ENCODE measurements around the gene PARP3.

Gene PARP3

GRCh38 chr3:51978143-51978502 lies 36.0 kb downstream of the PARP3 start:
- H3K27me3 ChIP-seq (ENCODE audit: control insufficient read depth in 1 of 2, insufficient read depth in 2 of 2, low read length in 2 of 2) = no peaks in the 10 kb centered on the region
- H3K9me3 ChIP-seq (ENCODE audit: control insufficient read depth in 2 of 2, low read length in 2 of 2) = no peaks in the 10 kb centered on the region
- peaks cover 44% of the 10 kb centered on the region for H3K4me1 ChIP-seq (ENCODE audit: control insufficient read depth, insufficient read depth, low read length)
- H3K36me3 ChIP-seq (ENCODE audit: control insufficient read depth in 2 of 2, insufficient read depth in 2 of 2, low read length in 2 of 2) = no peaks in the 10 kb centered on the region
- H3K4me3 ChIP-seq (ENCODE audit: low read length in 2 of 2) = no peak overlapping the region
- no peak overlapping the region for H3K27ac ChIP-seq (ENCODE audit: low read length)
- no peak overlapping the region for H3K9ac ChIP-seq (ENCODE audit: low read length in 2 of 2)

- Histone ChIP-seq H3K9me3 (ENCODE audit: control insufficient read depth in 2 of 2, low read length in 2 of 2) (no peaks in the 10 kb centered on the region), H3K9ac (ENCODE audit: low read length in 2 of 2) (no peak overlapping the region), H3K36me3 (ENCODE audit: control insufficient read depth in 2 of 2, insufficient read depth in 2 of 2, low read length in 2 of 2) (no peaks in the 10 kb centered on the region), H3K27ac (ENCODE audit: low read length) (no peak overlapping the region), H3K27me3 (ENCODE audit: control insufficient read depth in 1 of 2, insufficient read depth in 2 of 2, low read length in 2 of 2) (no peaks in the 10 kb centered on the region), H3K4me1 (ENCODE audit: control insufficient read depth, insufficient read depth, low read length) (peaks cover 36% of the 10 kb centered on the region), H3K4me3 (ENCODE audit: low read length in 2 of 2) (no peak overlapping the region)
These were observed 38.1 kb downstream of the PARP3 start for GRCh38 chr3:51980253-51980652.

GRCh38 chr3:51982352-51982837 lies 40.2 kb downstream of the PARP3 start:
- H3K9ac ChIP-seq (ENCODE audit: low read length in 2 of 2) = peak overlapping the region; percentile 79 to 84
- no peaks in the 10 kb centered on the region for H3K27me3 ChIP-seq (ENCODE audit: control insufficient read depth in 1 of 2, insufficient read depth in 2 of 2, low read length in 2 of 2)
- peaks cover 26% of the 10 kb centered on the region for H3K4me1 ChIP-seq (ENCODE audit: control insufficient read depth, insufficient read depth, low read length)
- H3K4me3 ChIP-seq (ENCODE audit: low read length in 2 of 2) = peak overlapping the region; percentile 84 to 95
- peak overlapping the region; percentile 93 for H3K27ac ChIP-seq (ENCODE audit: low read length)
- no peaks in the 10 kb centered on the region for H3K36me3 ChIP-seq (ENCODE audit: control insufficient read depth in 2 of 2, insufficient read depth in 2 of 2, low read length in 2 of 2)
- no peaks in the 10 kb centered on the region for H3K9me3 ChIP-seq (ENCODE audit: control insufficient read depth in 2 of 2, low read length in 2 of 2)

- H3K27me3 ChIP-seq (ENCODE audit: control insufficient read depth in 1 of 2, insufficient read depth in 2 of 2, low read length in 2 of 2) = no peaks in the 10 kb centered on the region
These were observed 40.8 kb downstream of the PARP3 start, which contains the start of gene ACY1 for GRCh38 chr3:51982838-51983577. Gene ACY1, plus strand, starts transcription at chr3:51983535. Its CDS starts 530 bp downstream, at chr3:51984065.

GRCh38 chr3:51983578-51984268 lies 41.6 kb downstream of the PARP3 start:
- Histone ChIP-seq H3K9me3 (ENCODE audit: control insufficient read depth in 2 of 2, low read length in 2 of 2) (no peaks in the 10 kb centered on the region), H3K4me1 (ENCODE audit: control insufficient read depth, insufficient read depth, low read length) (peaks cover 26% of the 10 kb centered on the region), H3K27me3 (ENCODE audit: control insufficient read depth in 1 of 2, insufficient read depth in 2 of 2, low read length in 2 of 2) (no peaks in the 10 kb centered on the region), H3K9ac (ENCODE audit: low read length in 2 of 2) (peak overlapping the region; percentile 79 to 84), H3K36me3 (ENCODE audit: control insufficient read depth in 2 of 2, insufficient read depth in 2 of 2, low read length in 2 of 2) (no peaks in the 10 kb centered on the region), H3K27ac (ENCODE audit: low read length) (peak overlapping the region; percentile 93), H3K4me3 (ENCODE audit: low read length in 2 of 2) (peak overlapping the region; percentile 84 to 95)

More at GRCh38 chr3:51982838-51983577, 40.8 kb downstream of the PARP3 start, which contains the start of gene ACY1:
- H3K36me3 ChIP-seq (ENCODE audit: control insufficient read depth in 2 of 2, insufficient read depth in 2 of 2, low read length in 2 of 2) = no peaks in the 10 kb centered on the region
- peak within 1 kb of the TSS; percentile 79 to 84 for H3K9ac ChIP-seq (ENCODE audit: low read length in 2 of 2)
- H3K27ac ChIP-seq (ENCODE audit: low read length) = peak within 1 kb of the TSS; percentile 93
- H3K4me3 ChIP-seq (ENCODE audit: low read length in 2 of 2) = peak within 1 kb of the TSS; percentile 84 to 95
- peaks cover 26% of the 10 kb centered on the region for H3K4me1 ChIP-seq (ENCODE audit: control insufficient read depth, insufficient read depth, low read length)
- no peaks in the 10 kb centered on the region for H3K9me3 ChIP-seq (ENCODE audit: control insufficient read depth in 2 of 2, low read length in 2 of 2)

- H3K9ac ChIP-seq (ENCODE audit: low read length in 2 of 2) = peak overlapping the region; percentile 79 to 84
- H3K4me3 ChIP-seq (ENCODE audit: low read length in 2 of 2) = no peak overlapping the region
- H3K4me1 ChIP-seq (ENCODE audit: control insufficient read depth, insufficient read depth, low read length) = peaks cover 26% of the 10 kb centered on the region
- H3K27me3 ChIP-seq (ENCODE audit: control insufficient read depth in 1 of 2, insufficient read depth in 2 of 2, low read length in 2 of 2) = no peaks in the 10 kb centered on the region
- peak overlapping the region; percentile 93 for H3K27ac ChIP-seq (ENCODE audit: low read length)
- H3K36me3 ChIP-seq (ENCODE audit: control insufficient read depth in 2 of 2, insufficient read depth in 2 of 2, low read length in 2 of 2) = no peaks in the 10 kb centered on the region
- H3K9me3 ChIP-seq (ENCODE audit: control insufficient read depth in 2 of 2, low read length in 2 of 2) = no peaks in the 10 kb centered on the region
These were observed 42.1 kb downstream of the PARP3 start for GRCh38 chr3:51984269-51984647.

GRCh38 chr3:51985063-51985462 lies 42.9 kb downstream of the PARP3 start:
- Histone ChIP-seq H3K9ac (ENCODE audit: low read length in 2 of 2) (no peak overlapping the region), H3K4me1 (ENCODE audit: control insufficient read depth, insufficient read depth, low read length) (peaks cover 32% of the 10 kb centered on the region), H3K4me3 (ENCODE audit: low read length in 2 of 2) (no peak overlapping the region), H3K27ac (ENCODE audit: low read length) (no peak overlapping the region), H3K9me3 (ENCODE audit: control insufficient read depth in 2 of 2, low read length in 2 of 2) (no peaks in the 10 kb centered on the region), H3K36me3 (ENCODE audit: control insufficient read depth in 2 of 2, insufficient read depth in 2 of 2, low read length in 2 of 2) (no peaks in the 10 kb centered on the region), H3K27me3 (ENCODE audit: control insufficient read depth in 1 of 2, insufficient read depth in 2 of 2, low read length in 2 of 2) (no peaks in the 10 kb centered on the region)

- H3K4me3 ChIP-seq (ENCODE audit: low read length in 2 of 2) = no peak overlapping the region
- H3K27me3 ChIP-seq (ENCODE audit: control insufficient read depth in 1 of 2, insufficient read depth in 2 of 2, low read length in 2 of 2) = no peaks in the 10 kb centered on the region
- peak overlapping the region in 1 of 2 donors; percentile 29 for H3K9ac ChIP-seq (ENCODE audit: low read length in 2 of 2)
- H3K9me3 ChIP-seq (ENCODE audit: control insufficient read depth in 2 of 2, low read length in 2 of 2) = no peaks in the 10 kb centered on the region
- no peak overlapping the region for H3K27ac ChIP-seq (ENCODE audit: low read length)
- no peaks in the 10 kb centered on the region for H3K36me3 ChIP-seq (ENCODE audit: control insufficient read depth in 2 of 2, insufficient read depth in 2 of 2, low read length in 2 of 2)
- peaks cover 30% of the 10 kb centered on the region for H3K4me1 ChIP-seq (ENCODE audit: control insufficient read depth, insufficient read depth, low read length)
These were observed 44.1 kb downstream of the PARP3 start for GRCh38 chr3:51986010-51986947.

- no peak overlapping the region for H3K27ac ChIP-seq (ENCODE audit: low read length)
- H3K4me3 ChIP-seq (ENCODE audit: low read length in 2 of 2) = no peak overlapping the region
- no peaks in the 10 kb centered on the region for H3K9me3 ChIP-seq (ENCODE audit: control insufficient read depth in 2 of 2, low read length in 2 of 2)
- no peaks in the 10 kb centered on the region for H3K27me3 ChIP-seq (ENCODE audit: control insufficient read depth in 1 of 2, insufficient read depth in 2 of 2, low read length in 2 of 2)
- no peak overlapping the region for H3K9ac ChIP-seq (ENCODE audit: low read length in 2 of 2)
- H3K36me3 ChIP-seq (ENCODE audit: control insufficient read depth in 2 of 2, insufficient read depth in 2 of 2, low read length in 2 of 2) = peaks cover 3 to 4% of the 10 kb centered on the region in 2 donors
- H3K4me1 ChIP-seq (ENCODE audit: control insufficient read depth, insufficient read depth, low read length) = peaks cover 22% of the 10 kb centered on the region
These were observed 45.4 kb downstream of the PARP3 start for GRCh38 chr3:51987568-51987967.

All from stomach smooth muscle (tissue), 2 donors.